GM18868 (cell line): ENCODE results near the gene PGAM2.

Experiments used
- ATAC-seq: cut with Tn5 transposase; IDR thresholded peaks from one replicate; pipeline ENCODE4 v1.9.1; 2021; ENCODE audit warnings: mild to moderate bottlenecking, moderate library complexity; ENCODE audit not compliant: unreplicated experiment

PGAM2 gene

DNA sequence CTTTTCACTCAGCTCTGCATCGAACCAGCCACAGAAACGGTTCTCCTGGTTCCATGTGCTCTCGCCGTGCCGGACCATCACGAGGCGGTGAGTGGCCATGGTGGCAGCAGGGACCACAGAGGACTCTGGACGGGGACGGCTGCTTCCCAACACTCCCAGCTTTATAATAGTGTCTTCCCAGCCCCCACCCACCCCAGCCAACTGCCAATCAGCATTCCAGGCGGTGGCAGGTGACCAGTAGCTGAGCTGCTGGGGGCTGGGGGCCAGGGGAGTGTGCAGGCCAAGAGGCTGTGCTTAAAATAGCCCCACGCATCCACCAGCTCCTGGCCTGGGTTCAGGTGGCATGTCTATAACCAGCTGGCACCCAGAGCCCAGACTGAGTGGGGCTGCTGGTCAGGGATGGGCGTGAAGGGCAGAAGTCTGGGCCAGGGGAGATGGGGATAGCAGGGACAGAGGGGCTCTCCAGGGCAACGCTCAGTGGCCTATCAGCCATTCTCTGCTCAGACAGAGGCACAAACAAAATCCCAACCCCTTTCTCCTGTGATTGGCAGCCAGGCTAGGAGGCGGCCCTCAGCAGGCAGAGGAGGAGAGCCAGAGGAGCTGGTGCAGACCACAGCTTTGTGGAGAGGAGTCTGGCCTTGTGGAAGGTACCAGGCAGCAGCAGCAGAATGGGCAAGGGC lies at the start of gene PGAM2:
PGAM2 (minus strand) TSS at position 137 of the 680 bp plus-strand sequence; CDS start at position 99, 38 bp downstream.
- ATAC-seq: no peak

GRCh38 chr7:44114586-44115310 lies 49.4 kb upstream of the PGAM2 start:
- ATAC-seq: no peak

GRCh38 chr7:44113764-44114354 lies 48.5 kb upstream of the PGAM2 start:
- no peak for ATAC-seq

- no peak for ATAC-seq
Observed at GRCh38 chr7:44112997-44113763, 47.8 kb upstream of the PGAM2 start.

DNA sequence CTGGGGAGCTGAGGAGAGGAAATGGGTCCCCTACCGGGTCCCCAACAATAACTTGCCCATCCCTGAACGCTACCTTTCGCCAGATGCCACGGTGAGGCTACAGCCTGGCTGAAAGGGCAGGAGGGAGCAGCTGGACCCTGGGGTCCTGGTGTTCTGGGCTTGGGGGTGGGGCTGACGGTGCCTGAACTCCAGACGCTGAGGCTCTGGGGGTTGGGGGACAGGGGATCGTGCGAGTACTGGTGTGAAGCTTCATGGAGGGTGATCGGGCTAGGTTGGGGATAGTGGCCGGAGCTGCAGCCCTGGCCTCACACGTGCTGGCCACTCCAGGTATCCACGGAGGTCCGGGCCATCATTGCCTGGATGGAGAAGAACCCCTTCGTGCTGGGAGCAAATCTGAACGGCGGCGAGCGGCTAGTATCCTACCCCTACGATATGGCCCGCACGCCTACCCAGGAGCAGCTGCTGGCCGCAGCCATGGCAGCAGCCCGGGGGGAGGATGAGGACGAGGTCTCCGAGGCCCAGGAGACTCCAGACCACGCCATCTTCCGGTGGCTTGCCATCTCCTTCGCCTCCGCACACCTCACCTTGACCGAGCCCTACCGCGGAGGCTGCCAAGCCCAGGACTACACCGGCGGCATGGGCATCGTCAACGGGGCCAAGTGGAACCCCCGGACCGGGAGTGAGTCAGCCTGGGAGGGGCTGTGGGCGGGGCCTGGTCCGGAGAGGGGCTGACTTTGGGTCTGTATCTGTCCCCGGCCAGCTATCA lies 47.0 kb upstream of the PGAM2 start:
- no peak for ATAC-seq

GRCh38 chr7:44111761-44112160 lies 46.4 kb upstream of the PGAM2 start:
- ATAC-seq: no peak

DNA sequence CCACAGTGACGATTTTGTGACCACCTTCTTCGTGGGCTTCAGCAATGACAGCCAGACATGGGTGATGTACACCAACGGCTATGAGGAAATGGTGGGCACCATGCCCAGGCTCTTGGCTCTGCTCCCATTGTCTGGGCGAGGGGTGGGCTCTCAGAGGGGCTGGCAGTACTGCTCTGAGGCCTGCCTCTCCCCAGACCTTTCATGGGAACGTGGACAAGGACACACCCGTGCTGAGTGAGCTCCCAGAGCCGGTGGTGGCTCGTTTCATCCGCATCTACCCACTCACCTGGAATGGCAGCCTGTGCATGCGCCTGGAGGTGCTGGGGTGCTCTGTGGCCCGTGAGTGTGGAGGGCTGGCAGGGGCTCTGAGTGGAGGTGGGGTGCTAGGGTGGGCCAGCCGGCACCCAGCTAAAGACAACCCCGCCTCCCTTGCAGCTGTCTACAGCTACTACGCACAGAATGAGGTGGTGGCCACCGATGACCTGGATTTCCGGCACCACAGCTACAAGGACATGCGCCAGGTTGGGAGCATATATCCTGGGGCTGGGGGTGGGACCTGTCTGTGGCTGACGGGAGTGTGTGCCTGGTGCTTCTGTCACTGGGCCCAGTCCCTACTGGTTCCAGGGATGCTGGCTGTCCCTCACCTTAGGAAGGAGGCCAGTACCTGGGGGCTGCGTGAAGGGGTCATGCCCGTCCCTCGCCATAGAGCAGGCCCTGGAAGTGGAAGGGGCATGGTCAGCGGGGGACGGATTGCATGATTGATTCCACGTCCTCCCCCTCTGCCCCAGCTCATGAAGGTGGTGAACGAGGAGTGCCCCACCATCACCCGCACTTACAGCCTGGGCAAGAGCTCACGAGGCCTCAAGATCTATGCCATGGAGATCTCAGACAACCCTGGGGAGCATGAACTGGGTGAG lies 45.6 kb upstream of the PGAM2 start:
- ATAC-seq: no peak

- no peak for ATAC-seq
Observed at GRCh38 chr7:44109991-44110390, 44.6 kb upstream of the PGAM2 start.

DNA sequence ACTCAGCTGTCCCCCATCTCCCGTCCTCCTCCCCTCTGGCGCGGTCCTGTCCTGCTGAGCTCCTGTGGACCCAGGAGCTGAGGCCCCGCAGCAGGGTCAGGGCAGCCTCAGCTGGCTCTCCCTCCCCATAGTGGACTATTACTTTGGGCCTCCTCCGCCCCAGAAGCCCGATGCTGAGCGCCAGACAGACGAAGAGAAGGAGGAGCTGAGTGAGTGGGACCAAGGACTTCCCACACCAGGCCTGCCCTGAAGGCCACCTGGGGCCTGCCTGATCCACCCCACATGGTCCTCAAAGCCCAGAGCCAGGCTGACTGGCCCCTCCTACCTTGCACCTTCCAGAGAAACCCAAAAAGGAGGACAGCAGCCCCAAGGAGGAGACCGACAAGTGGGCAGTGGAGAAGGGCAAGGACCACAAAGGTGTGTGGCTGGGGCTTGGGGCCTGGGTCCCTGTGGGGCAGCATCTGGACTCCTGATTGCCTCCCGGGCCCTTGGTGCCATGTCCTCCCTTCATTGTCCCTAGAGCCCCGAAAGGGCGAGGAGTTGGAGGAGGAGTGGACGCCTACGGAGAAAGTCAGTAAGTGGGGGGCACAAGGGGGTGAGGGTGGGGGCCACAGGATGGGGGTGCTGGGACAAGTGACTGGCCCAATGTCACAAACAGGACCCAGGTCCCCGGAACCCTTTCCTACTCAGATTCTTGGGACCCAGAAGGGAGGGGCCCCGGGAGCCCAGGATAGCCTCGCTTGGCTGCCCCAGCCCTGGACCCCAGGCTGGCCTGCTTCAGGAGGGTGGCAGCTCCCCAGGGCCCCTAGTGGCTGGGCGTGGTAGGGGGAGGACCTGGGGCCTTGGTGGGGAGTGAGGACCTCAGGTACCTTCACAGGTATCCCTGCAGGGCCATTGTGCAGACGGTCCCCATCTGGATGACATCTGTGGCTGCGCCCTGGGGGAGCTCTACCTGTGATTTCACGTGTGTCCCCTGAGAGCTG lies 43.7 kb upstream of the PGAM2 start:
- no peak for ATAC-seq

DNA sequence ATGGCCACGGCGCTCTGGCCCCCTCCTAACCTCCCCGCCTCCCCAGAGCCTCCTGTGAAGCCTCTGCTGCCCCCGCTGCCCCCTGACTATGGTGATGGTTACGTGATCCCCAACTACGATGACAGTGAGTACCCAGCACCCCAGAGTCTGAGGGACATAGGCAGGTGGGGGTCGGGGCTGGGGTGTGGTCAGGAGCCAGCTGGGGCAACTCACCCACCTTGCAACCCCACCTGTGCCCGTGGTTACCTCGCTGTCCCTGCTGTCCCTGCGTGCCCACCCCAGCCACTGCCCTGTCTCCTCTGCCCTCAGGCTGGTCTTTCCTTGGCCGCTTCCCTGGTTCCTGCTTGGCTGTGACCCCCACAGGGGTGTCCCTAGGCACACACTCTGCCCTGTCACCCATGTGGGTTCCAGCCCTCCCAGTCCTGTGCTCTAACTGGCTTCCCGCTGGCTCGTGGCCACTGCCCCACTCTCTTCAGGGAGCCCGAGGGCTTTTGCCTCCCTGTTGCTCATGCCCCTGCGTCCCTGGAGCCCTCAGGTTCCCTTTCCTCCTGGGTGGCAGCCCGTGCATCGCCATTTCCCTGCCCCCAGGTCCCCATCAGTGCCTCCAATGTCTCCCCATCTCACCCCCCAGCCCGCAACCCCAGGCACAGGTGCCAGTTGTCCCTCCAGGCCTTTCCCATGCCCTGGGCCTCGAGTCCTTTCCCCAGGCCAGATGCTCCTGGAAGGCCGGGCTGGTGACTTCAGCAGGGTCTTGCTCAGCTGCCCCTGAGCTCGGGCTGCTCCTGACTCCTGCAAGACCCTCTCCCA lies 42.8 kb upstream of the PGAM2 start:
- no peak for ATAC-seq

DNA sequence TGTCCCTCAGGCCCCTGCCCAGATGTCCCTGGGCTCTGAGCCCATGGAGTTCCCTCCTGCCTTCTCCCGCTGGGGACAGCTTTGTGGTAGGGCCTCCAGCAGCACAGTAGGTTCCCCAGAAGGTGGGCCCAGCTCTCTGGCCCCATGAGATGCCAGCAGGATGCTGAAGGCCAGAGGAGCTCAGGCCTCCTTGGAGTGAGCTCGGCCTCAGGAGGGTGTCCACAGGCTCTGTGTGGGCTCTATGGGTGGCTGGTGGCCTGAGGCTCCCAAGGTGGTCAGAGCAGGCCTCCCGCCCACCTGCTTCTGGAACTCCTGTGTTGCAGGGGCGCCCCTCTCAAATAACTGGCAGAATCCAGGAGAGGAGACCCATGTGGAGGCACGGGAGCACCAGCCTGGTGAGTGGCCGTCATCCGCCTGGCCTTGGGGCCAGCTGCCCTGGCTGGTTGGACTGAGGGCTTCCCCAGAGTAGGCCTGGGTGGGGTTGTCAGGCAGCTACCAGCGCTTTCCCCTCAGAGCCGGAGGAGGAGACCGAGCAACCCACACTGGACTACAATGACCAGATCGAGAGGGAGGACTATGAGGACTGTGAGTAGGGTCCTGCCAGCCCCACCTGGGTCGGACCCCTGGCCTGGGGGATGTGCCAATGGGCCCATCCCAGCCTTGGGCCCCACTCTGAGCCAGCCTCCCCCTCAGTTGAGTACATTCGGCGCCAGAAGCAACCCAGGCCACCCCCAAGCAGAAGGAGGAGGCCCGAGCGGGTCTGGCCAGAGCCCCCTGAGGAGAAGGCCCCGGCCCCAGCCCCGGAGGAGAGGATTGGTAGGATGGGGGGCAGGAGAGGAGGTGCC lies 42.0 kb upstream of the PGAM2 start:
- no peak for ATAC-seq

- no peak for ATAC-seq
Observed at GRCh38 chr7:44106311-44107065, 41.1 kb upstream of the PGAM2 start.

- no peak for ATAC-seq
Observed at GRCh38 chr7:44105832-44106231, 40.5 kb upstream of the PGAM2 start.

DNA sequence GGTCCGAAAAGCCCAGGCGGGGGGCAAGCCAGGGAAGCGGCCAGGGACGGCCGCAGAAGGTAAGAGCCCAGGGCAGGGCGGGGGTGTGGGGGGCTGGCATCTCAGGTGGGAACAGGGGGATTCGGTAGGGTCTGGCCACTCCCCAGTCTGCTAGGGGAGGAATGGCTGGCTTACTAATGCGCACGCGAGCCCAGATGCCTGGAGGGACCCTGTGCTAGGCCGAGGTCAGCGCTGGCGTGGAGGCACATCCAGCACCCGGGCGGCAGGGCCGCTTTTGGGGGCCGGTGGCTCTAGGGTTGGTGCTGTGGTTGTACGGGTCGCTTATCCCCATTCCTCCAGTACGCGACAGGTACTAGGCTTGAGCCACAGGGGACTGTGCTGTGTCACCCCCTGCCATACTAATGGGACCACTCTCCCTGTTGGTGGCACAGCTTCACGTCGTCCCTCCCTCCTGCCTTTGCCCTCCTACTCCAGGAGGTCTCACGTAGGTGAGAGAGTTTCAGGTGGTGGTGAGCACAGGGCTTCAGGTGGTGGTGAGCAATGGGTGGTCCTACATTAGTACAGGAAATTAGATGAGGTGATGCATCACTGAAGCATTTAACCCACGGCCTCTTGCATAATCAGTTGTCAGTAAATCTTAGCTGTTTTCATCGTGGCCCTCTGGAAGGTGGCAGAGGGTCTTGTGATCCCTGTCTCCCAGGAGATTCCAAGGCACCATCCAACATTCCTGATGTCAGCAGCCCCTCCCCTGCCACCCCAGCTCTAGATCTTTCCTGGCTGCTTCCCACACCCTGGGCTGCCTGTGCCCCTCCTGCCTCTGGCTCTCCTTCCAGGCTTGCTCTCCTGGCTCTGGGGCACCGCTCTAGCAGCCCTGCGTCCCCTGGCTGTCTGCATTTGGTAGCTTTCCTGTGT lies 39.7 kb upstream of the PGAM2 start:
- ATAC-seq: no peak
